ENCODE data around the gene LCN2. TPM values are rescaled to one million over a fixed set of nuclear protein-coding genes. Genes with fewer than 3 reads are reported as not detected.

LCN2 gene
- total and polyA plus RNA-seq, 2 experiments from 2014 or later = 2.0 TPM; not detected in 1

- 0 out of 2 replicates have a peak, but pooled peaks cover 4% of the 10 kb centered on the region for H3K79me2 ChIP-seq (replicated peaks; ENCODE audit: insufficient read depth)
- no peaks in the 10 kb centered on the region for H3K27me3 ChIP-seq (ENCODE audit: insufficient read depth)
- H3K4me3 ChIP-seq = no peak overlapping the region
- peaks cover 9% of the 10 kb centered on the region; the same call in 1 of the 2 replicates for H3K4me1 ChIP-seq (ENCODE audit: insufficient read depth)
- H3K4me2 ChIP-seq = no peak overlapping the region
- no peak overlapping the region for H2AFZ ChIP-seq
- no peaks in the 10 kb centered on the region for H3K36me3 ChIP-seq (ENCODE audit: insufficient read depth)
- H4K20me1 ChIP-seq (replicated peaks; ENCODE audit: insufficient read depth) = peaks cover 3% of the 10 kb centered on the region; the same call in 1 of the 2 replicates
- ATAC-seq (no peak), DNase-seq (ENCODE audit: low spot score) (no peak)
- TF ChIP-seq, protein P1, sequence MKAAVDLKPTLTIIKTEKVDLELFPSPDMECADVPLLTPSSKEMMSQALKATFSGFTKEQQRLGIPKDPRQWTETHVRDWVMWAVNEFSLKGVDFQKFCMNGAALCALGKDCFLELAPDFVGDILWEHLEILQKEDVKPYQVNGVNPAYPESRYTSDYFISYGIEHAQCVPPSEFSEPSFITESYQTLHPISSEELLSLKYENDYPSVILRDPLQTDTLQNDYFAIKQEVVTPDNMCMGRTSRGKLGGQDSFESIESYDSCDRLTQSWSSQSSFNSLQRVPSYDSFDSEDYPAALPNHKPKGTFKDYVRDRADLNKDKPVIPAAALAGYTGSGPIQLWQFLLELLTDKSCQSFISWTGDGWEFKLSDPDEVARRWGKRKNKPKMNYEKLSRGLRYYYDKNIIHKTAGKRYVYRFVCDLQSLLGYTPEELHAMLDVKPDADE (IDR thresholded peaks at IDR 0.05) = no peak
- no peak for TF ChIP-seq EZH2 (IDR thresholded peaks at IDR 0.05; ENCODE audit: low read depth, unreplicated experiment)
- peaks cover 28% of the 10 kb centered on the region for H3K4me1 Mint-ChIP-seq
- H3K27ac ChIP-seq (ENCODE audit: low read depth) = no peak overlapping the region
- peaks cover 9% of the 10 kb centered on the region for H3F3A ChIP-seq (replicated peaks; ENCODE audit: low read depth)
- no peaks in the 10 kb centered on the region; the same call in 2 of the 3 replicates for H3K9me3 Mint-ChIP-seq
- H3K9me2 ChIP-seq (ENCODE audit: insufficient read depth) = no peaks in the 10 kb centered on the region
- no peaks in the 10 kb centered on the region; the same call in 2 of the 3 replicates for H3K36me3 Mint-ChIP-seq (ENCODE audit: low read depth)
- no peak overlapping the region; the same call in 2 of the 3 replicates for H3K4me3 Mint-ChIP-seq
- H3K27ac Mint-ChIP-seq = no peak overlapping the region
- H3K27me3 Mint-ChIP-seq (ENCODE audit: insufficient read depth, low read depth, poor library complexity) = peaks cover 9% of the 10 kb centered on the region
These were observed 52.5 kb downstream of the LCN2 start for GRCh38 chr9:128201441-128202369.

DNA sequence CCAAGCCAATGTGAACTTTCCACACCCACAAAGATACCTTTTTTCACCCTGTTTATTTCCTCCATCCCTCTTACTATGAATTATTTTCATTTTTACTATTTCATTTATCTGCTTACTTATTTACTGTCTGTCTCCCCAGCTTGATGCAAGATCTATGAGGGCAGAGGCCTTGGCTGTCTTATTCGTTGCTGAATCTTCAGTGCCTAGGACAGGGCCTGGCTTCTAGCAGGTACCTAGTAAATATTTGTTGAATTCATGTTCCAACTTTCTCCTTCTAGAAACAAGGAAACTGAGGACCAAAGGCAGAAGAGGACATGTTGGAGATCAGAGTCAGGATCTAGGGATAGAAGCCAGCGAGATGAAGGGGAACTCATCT, 53.4 kb downstream of the LCN2 start:
- Mint-ChIP-seq H3K36me3 (ENCODE audit: low read depth) (no peaks in the 10 kb centered on the region; the same call in 2 of the 3 replicates), H3K4me3 (peak overlapping the region; percentile 79), H3K9me3 (no peaks in the 10 kb centered on the region; the same call in 2 of the 3 replicates), H3K4me1 (peaks cover 32% of the 10 kb centered on the region), H3K27ac (peak overlapping the region; percentile 90; the same call in 1 of the 2 replicates), H3K27me3 (ENCODE audit: insufficient read depth, low read depth, poor library complexity) (peaks cover 12% of the 10 kb centered on the region)
- peak overlapping the region; percentile 98; the same call in 1 of the 2 replicates for H2AFZ ChIP-seq
- peaks cover 9% of the 10 kb centered on the region; the same call in 1 of the 2 replicates for H3K4me1 ChIP-seq (ENCODE audit: insufficient read depth)
- 0 out of 2 replicates have a peak, but pooled peaks cover 3% of the 10 kb centered on the region for H4K20me1 ChIP-seq (replicated peaks; ENCODE audit: insufficient read depth)
- H3K27me3 ChIP-seq (ENCODE audit: insufficient read depth) = no peaks in the 10 kb centered on the region
- H3K4me2 ChIP-seq = peak overlapping the region; percentile 96
- H3K4me3 ChIP-seq = peak overlapping the region; percentile 90
- no peak for ATAC-seq
- peaks cover 9% of the 10 kb centered on the region for H3F3A ChIP-seq (replicated peaks; ENCODE audit: low read depth)
- H3K79me2 ChIP-seq (replicated peaks; ENCODE audit: insufficient read depth) = 0 out of 2 replicates have a peak, but pooled peaks cover 4% of the 10 kb centered on the region
- no peaks in the 10 kb centered on the region for H3K9me2 ChIP-seq (ENCODE audit: insufficient read depth)
- H3K27ac ChIP-seq (ENCODE audit: low read depth) = no peak overlapping the region
- no peaks in the 10 kb centered on the region for H3K36me3 ChIP-seq (ENCODE audit: insufficient read depth)
- DNase-seq (ENCODE audit: low spot score) = no peak
- TF ChIP-seq CTCF (conservative IDR thresholded peaks at IDR 0.05; ENCODE audit: low read depth in 2 of 2) (no peak), NANOG (IDR thresholded peaks at IDR 0.05; ENCODE audit: borderline replicate concordance) (no peak), STAT1 (IDR thresholded peaks at IDR 0.05; ENCODE audit: unreplicated experiment) (no peak), CREB1 (CRISPR knock-in tag; IDR thresholded peaks at IDR 0.05; ENCODE audit: low read depth) (no peak), EZH2 (IDR thresholded peaks at IDR 0.05; ENCODE audit: low read depth, unreplicated experiment) (no peak), ZNF114 (CRISPR knock-in tag; IDR thresholded peaks at IDR 0.05) (no peak)
- TF ChIP-seq, protein P1 (IDR thresholded peaks at IDR 0.05) = no peak
- TF ChIP-seq, protein P2, sequence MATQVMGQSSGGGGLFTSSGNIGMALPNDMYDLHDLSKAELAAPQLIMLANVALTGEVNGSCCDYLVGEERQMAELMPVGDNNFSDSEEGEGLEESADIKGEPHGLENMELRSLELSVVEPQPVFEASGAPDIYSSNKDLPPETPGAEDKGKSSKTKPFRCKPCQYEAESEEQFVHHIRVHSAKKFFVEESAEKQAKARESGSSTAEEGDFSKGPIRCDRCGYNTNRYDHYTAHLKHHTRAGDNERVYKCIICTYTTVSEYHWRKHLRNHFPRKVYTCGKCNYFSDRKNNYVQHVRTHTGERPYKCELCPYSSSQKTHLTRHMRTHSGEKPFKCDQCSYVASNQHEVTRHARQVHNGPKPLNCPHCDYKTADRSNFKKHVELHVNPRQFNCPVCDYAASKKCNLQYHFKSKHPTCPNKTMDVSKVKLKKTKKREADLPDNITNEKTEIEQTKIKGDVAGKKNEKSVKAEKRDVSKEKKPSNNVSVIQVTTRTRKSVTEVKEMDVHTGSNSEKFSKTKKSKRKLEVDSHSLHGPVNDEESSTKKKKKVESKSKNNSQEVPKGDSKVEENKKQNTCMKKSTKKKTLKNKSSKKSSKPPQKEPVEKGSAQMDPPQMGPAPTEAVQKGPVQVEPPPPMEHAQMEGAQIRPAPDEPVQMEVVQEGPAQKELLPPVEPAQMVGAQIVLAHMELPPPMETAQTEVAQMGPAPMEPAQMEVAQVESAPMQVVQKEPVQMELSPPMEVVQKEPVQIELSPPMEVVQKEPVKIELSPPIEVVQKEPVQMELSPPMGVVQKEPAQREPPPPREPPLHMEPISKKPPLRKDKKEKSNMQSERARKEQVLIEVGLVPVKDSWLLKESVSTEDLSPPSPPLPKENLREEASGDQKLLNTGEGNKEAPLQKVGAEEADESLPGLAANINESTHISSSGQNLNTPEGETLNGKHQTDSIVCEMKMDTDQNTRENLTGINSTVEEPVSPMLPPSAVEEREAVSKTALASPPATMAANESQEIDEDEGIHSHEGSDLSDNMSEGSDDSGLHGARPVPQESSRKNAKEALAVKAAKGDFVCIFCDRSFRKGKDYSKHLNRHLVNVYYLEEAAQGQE (IDR thresholded peaks at IDR 0.05; ENCODE audit: unreplicated experiment) = no peak

Measured in GM23338 (cell line).